WTC11 (cell line): ENCODE data around the gene FBXO45.

ENCODE experiments used
- ATF3 ChIP-seq: sonication (generic); formaldehyde crosslinking; conservative IDR thresholded peaks from 2 replicates; pipeline ENCODE4 v1.8.1; 2022; ENCODE audit warnings: mild to moderate bottlenecking, missing genetic modification reagents
- CTCF ChIP-seq: fragments of 200-600 bp; IDR thresholded peaks from 2 replicates; pipeline ENCODE4 v1.8.0; 2022; ENCODE audit warnings: antibody characterized with exemption
- E2F4 ChIP-seq: sonication (generic); formaldehyde crosslinking; IDR thresholded peaks from 2 replicates; pipeline ENCODE4 v1.8.1; 2022; ENCODE audit warnings: low read depth, mild to moderate bottlenecking, moderate library complexity, missing genetic modification reagents, borderline replicate concordance
- HMGXB4 ChIP-seq: sonication (generic); formaldehyde crosslinking; IDR thresholded peaks from 2 replicates; pipeline ENCODE4 v1.8.1; 2023; ENCODE audit warnings: mild to moderate bottlenecking, moderate library complexity, missing genetic modification reagents
- RELA ChIP-seq: sonication (generic); formaldehyde crosslinking; IDR thresholded peaks from 2 replicates; pipeline ENCODE4 v1.8.1; 2022; ENCODE audit warnings: missing genetic modification reagents, mild to moderate bottlenecking, borderline replicate concordance
- ZBTB21 ChIP-seq: sonication (generic); formaldehyde crosslinking; IDR thresholded peaks from 2 replicates; pipeline ENCODE4 v1.8.1; 2023; ENCODE audit warnings: mild to moderate bottlenecking, missing genetic modification reagents, borderline replicate concordance
- ZNF138 ChIP-seq: sonication (generic); formaldehyde crosslinking; conservative IDR thresholded peaks from 2 replicates; pipeline ENCODE4 v1.8.1; 2022; ENCODE audit warnings: mild to moderate bottlenecking, moderate library complexity, missing genetic modification reagents
- ZNF317 ChIP-seq: sonication (generic); formaldehyde crosslinking; IDR thresholded peaks from 2 replicates; pipeline ENCODE4 v1.8.1; 2023; ENCODE audit warnings: low read depth, mild to moderate bottlenecking, moderate library complexity, missing genetic modification reagents, borderline replicate concordance
- ZNF512 ChIP-seq: sonication (generic); formaldehyde crosslinking; IDR thresholded peaks from 2 replicates; pipeline ENCODE4 v1.8.1; 2022; ENCODE audit warnings: missing genetic modification reagents, borderline replicate concordance
- ZSCAN18 ChIP-seq: fragments of 250-450 bp; sonication (Bioruptor Pico); IDR thresholded peaks from 2 replicates; pipeline ENCODE4 v2.1.2; 2022; ENCODE audit warnings: mild to moderate bottlenecking, moderate library complexity
- TF ChIP-seq, protein P1 (sequence below): sonication (generic); formaldehyde crosslinking; IDR thresholded peaks from 2 replicates; pipeline ENCODE4 v1.8.0; 2022; ENCODE audit warnings: mild to moderate bottlenecking, missing genetic modification reagents
- TF ChIP-seq, protein P2 (sequence below): sonication (generic); formaldehyde crosslinking; IDR thresholded peaks from 2 replicates; pipeline ENCODE4 v1.8.1; 2022; ENCODE audit warnings: low read depth, missing genetic modification reagents, borderline replicate concordance

DNA sequence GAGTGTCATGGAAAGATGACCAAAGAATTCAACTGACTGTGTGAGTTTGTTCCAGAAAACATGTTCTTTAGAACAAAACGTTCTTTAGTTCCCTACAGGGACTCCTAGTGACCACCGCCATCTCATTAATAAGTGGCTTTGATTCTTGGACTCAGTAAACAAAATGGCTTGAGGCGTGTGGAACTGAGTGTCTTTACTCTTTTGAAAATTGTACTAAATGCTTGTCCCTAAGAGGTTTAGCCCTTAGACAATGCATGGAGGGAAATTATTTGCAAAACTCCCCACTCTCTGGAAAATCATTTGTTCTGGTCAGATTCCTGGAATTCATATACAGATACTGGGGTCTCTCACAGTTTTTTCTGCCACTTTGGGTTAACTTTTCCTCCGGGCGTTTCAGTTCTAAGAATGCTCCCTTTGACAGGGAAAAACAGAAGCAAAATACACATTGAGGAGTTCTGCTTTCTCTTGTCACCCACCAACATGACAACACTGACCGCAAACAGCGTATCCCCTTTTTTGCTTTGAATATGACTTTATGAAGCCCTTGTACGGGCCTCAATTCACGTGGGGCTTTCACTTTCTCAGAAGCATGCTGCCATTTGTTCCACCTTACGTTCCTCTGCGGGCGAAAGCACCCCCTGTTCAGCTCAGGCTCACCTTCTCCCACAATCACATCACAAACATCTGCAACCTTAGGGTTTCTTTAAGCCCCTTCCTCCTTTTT lies 55.8 kb downstream of the FBXO45 start:
- TF ChIP-seq CTCF, result no peak
- TF ChIP-seq, protein P1, sequence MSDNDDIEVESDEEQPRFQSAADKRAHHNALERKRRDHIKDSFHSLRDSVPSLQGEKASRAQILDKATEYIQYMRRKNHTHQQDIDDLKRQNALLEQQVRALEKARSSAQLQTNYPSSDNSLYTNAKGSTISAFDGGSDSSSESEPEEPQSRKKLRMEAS, result no peak
- TF ChIP-seq, protein P2, sequence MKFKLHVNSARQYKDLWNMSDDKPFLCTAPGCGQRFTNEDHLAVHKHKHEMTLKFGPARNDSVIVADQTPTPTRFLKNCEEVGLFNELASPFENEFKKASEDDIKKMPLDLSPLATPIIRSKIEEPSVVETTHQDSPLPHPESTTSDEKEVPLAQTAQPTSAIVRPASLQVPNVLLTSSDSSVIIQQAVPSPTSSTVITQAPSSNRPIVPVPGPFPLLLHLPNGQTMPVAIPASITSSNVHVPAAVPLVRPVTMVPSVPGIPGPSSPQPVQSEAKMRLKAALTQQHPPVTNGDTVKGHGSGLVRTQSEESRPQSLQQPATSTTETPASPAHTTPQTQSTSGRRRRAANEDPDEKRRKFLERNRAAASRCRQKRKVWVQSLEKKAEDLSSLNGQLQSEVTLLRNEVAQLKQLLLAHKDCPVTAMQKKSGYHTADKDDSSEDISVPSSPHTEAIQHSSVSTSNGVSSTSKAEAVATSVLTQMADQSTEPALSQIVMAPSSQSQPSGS (CRISPR knock-in tag), result no peak
- no peak for TF ChIP-seq RELA
- TF ChIP-seq ZNF512, result no peak
- no peak for TF ChIP-seq ATF3 (CRISPR knock-in tag)
- no peak for TF ChIP-seq ZNF138 (CRISPR knock-in tag)
- TF ChIP-seq ZSCAN18 (CRISPR knock-in tag), result no peak
- TF ChIP-seq ZBTB21 (CRISPR knock-in tag), result no peak
- no peak for TF ChIP-seq ZNF317 (CRISPR knock-in tag)
- no peak for TF ChIP-seq HMGXB4 (CRISPR knock-in tag)
- TF ChIP-seq E2F4 (CRISPR knock-in tag), result no peak
